Liver (tissue), 9 donors: ENCODE measurements around the gene CCNB1IP1. TPM values are rescaled to one million over a fixed set of nuclear protein-coding genes. Genes with fewer than 3 reads are reported as not detected.

Experiments used
- DNase-seq: peaks from one replicate; pipeline ENCODE4 v3.0.0-alpha.2; 2017; ENCODE audit warnings: low spot score
- H3K27ac ChIP-seq, 2 donors: one replicate each; pipeline ENCODE4 v1.7.0; 2013; ENCODE audit warnings: inconsistent platforms in 2 of 2, low read length in 2 of 2, control low read depth in 1 of 2, low read depth in 1 of 2, mild to moderate bottlenecking in 1 of 2
- H3K27me3 ChIP-seq, 4 donors: one replicate each; pipeline versions ENCODE4 v1.6.1 to v1.7.0; 2013; ENCODE audit warnings: low read length in 3 of 4, inconsistent platforms in 1 of 4, mild to moderate bottlenecking in 1 of 4, moderate library complexity in 1 of 4; ENCODE audit not compliant: control insufficient read depth in 4 of 4, insufficient read depth in 4 of 4
- H3K36me3 ChIP-seq, 4 donors: one replicate each; pipeline versions ENCODE4 v1.6.1 to v1.7.0; 2013; ENCODE audit warnings: low read length in 3 of 4, mild to moderate bottlenecking in 3 of 4, low read depth in 1 of 4, moderate library complexity in 1 of 4; ENCODE audit not compliant: control insufficient read depth in 4 of 4, insufficient read depth in 3 of 4
- H3K4me1 ChIP-seq, 4 donors: one replicate each; pipeline versions ENCODE4 v1.6.1 to v1.7.0; 2013; ENCODE audit warnings: low read length in 3 of 4, mild to moderate bottlenecking in 3 of 4, moderate library complexity in 1 of 4; ENCODE audit not compliant: control insufficient read depth in 4 of 4, insufficient read depth in 4 of 4
- H3K4me3 ChIP-seq, 3 donors: one replicate each; pipeline versions ENCODE4 v1.6.1 to v1.7.0; 2013; ENCODE audit warnings: low read length in 3 of 3, control low read depth in 1 of 3, low read depth in 1 of 3, mild to moderate bottlenecking in 1 of 3
- H3K9ac ChIP-seq, 2 donors: one replicate each; pipeline ENCODE4 v1.7.0; 2013; ENCODE audit warnings: low read length in 2 of 2, mild to moderate bottlenecking in 2 of 2, moderate library complexity in 2 of 2, control low read depth in 1 of 2, low read depth in 1 of 2
- H3K9me3 ChIP-seq, 4 donors: one replicate each; pipeline versions ENCODE4 v1.6.1 to v1.7.0; 2013; ENCODE audit warnings: low read length in 3 of 4; ENCODE audit not compliant: control insufficient read depth in 4 of 4
- ATF3 ChIP-seq: IDR thresholded peaks from 2 replicates; pipeline ENCODE4 v1.6.1; 2016; ENCODE audit warnings: antibody characterized with exemption
- EGR1 ChIP-seq, 2 donors: IDR thresholded peaks; 2 replicates each; pipeline ENCODE4 v1.6.1; 2016 to 2018; ENCODE audit warnings: antibody characterized with exemption in 2 of 2, low read depth in 2 of 2
- FOXA1 ChIP-seq: IDR thresholded peaks from 2 replicates; pipeline ENCODE4 v1.6.1; 2016; ENCODE audit warnings: antibody characterized with exemption
- FOXA2 ChIP-seq: IDR thresholded peaks from 2 replicates; pipeline ENCODE4 v1.6.1; 2016; ENCODE audit warnings: antibody characterized with exemption
- GABPA ChIP-seq, 2 donors: IDR thresholded peaks in 1 of 2; conservative IDR thresholded peaks in 1 of 2; 2 replicates each; pipeline ENCODE4 v1.6.1; 2016; ENCODE audit warnings: antibody characterized with exemption in 2 of 2, mild to moderate bottlenecking in 1 of 2, moderate library complexity in 1 of 2
- HNF4A ChIP-seq, 2 donors: conservative IDR thresholded peaks; 2 replicates each; pipeline ENCODE4 v1.6.1; 2016; ENCODE audit warnings: antibody characterized with exemption in 2 of 2, mild to moderate bottlenecking in 2 of 2
- HNF4G ChIP-seq: IDR thresholded peaks from 2 replicates; pipeline ENCODE4 v1.6.1; 2016; ENCODE audit warnings: antibody characterized with exemption
- JUND ChIP-seq, 2 donors: IDR thresholded peaks; 2 replicates each; pipeline ENCODE4 v1.6.1; 2016; ENCODE audit warnings: antibody characterized with exemption in 2 of 2
- MAX ChIP-seq: IDR thresholded peaks from 2 replicates; pipeline ENCODE4 v1.6.1; 2016; ENCODE audit warnings: antibody characterized with exemption
- NR2F2 ChIP-seq: IDR thresholded peaks from 2 replicates; pipeline ENCODE4 v1.6.1; 2016; ENCODE audit warnings: antibody characterized with exemption
- RAD21 ChIP-seq, 2 donors: IDR thresholded peaks; 2 replicates each; pipeline ENCODE4 v1.6.1; 2016; ENCODE audit warnings: antibody characterized with exemption in 2 of 2, mild to moderate bottlenecking in 2 of 2
- REST ChIP-seq: IDR thresholded peaks from 2 replicates; pipeline ENCODE4 v1.6.1; 2016; ENCODE audit warnings: antibody characterized with exemption, mild to moderate bottlenecking
- RXRA ChIP-seq, 2 donors: IDR thresholded peaks; 2 replicates each; pipeline ENCODE4 v1.6.1; 2017 to 2018; ENCODE audit warnings: antibody characterized with exemption in 2 of 2, mild to moderate bottlenecking in 1 of 2
- SP1 ChIP-seq: IDR thresholded peaks from 2 replicates; pipeline ENCODE4 v1.6.1; 2018; ENCODE audit warnings: antibody characterized with exemption, mild to moderate bottlenecking
- TAF1 ChIP-seq: conservative IDR thresholded peaks from 2 replicates; pipeline ENCODE4 v1.6.1; 2016; ENCODE audit warnings: antibody characterized with exemption, mild to moderate bottlenecking
- YY1 ChIP-seq: IDR thresholded peaks from 2 replicates; pipeline ENCODE4 v1.6.1; 2016; ENCODE audit warnings: antibody characterized with exemption, mild to moderate bottlenecking
- WGBS: extraction: QIAGEN DNeasy Blood & Tissue Kit; methylation state at CpG from one replicate; pipeline ENCODE4 v1.1.7; 2013; 5-methylcytosine and 5-hydroxymethylcytosine counted together
- polyA plus RNA-seq, 2 donors: library from polyadenylated mRNA; stranded (reverse) in 1 of 2; unstranded in 1 of 2; fragments of 200-250 nt in 1 of 2; fragments of >200 nt in 1 of 2; fragmentation: Nextera tagmentation in 1 of 2; extraction: Ambion mirVana in 1 of 2; gene quantifications; one replicate each; pipeline versions ENCODE4 v1.2.1 to v1.2.3, GENCODE V29; 2013 to 2015
- total RNA-seq, 2 donors: library from RNA; depleted of rRNA; stranded (reverse); fragments of >200 nt; gene quantifications; one replicate each; pipeline ENCODE4 v1.2.3, GENCODE V29; 2014
- TF ChIP-seq, protein P1 (sequence below): fragments of 150-350 bp; IDR thresholded peaks from 2 replicates; pipeline ENCODE4 v1.5.1; 2017; ENCODE audit warnings: improper control_type of control experiment, low read depth, low read length; ENCODE audit not compliant: missing input control
- TF ChIP-seq, protein P2 (sequence below): IDR thresholded peaks from 2 replicates; pipeline ENCODE4 v1.6.1; 2016; ENCODE audit warnings: antibody characterized with exemption
- donor health status: healthy.
- donor health status: healthy.
- donor health status: healthy.
- donor health status: healthy.
- donor health status: healthy.

Gene CCNB1IP1
- total and polyA plus RNA-seq, 4 donors = 14.5 to 31.0 (median 15.7) TPM

GRCh38 chr14:20350860-20351259 lies 17.8 kb upstream of the CCNB1IP1 start:
- Histone ChIP-seq H3K9ac (no peak overlapping the region), H3K4me1 (no peaks in the 10 kb centered on the region), H3K9me3 (no peaks in the 10 kb centered on the region), H3K36me3 (peaks cover 12 to 63% (median 38%) of the 10 kb centered on the region in 4 donors), H3K27ac (no peak overlapping the region), H3K27me3 (no peaks in the 10 kb centered on the region), H3K4me3 (no peak overlapping the region)
- no peak for TF ChIP-seq SP1
- TF ChIP-seq EGR1 (IDR thresholded peaks at IDR 0.05; ENCODE audit: low read depth in 2 of 2) = no peak
- TF ChIP-seq REST = no peak
- TF ChIP-seq RAD21 (IDR thresholded peaks at IDR 0.05) = peak; percentile 54 to 75
- TF ChIP-seq YY1 = no peak
- TF ChIP-seq NR2F2 = no peak
- TF ChIP-seq TAF1 = no peak
- TF ChIP-seq FOXA2 = no peak
- no peak for TF ChIP-seq FOXA1
- no peak for TF ChIP-seq GABPA (IDR thresholded peaks at IDR 0.05 in 1 of 2, conservative IDR thresholded peaks at IDR 0.05 in 1 of 2)
- TF ChIP-seq MAX = no peak
- no peak for TF ChIP-seq ATF3
- TF ChIP-seq, protein P1, sequence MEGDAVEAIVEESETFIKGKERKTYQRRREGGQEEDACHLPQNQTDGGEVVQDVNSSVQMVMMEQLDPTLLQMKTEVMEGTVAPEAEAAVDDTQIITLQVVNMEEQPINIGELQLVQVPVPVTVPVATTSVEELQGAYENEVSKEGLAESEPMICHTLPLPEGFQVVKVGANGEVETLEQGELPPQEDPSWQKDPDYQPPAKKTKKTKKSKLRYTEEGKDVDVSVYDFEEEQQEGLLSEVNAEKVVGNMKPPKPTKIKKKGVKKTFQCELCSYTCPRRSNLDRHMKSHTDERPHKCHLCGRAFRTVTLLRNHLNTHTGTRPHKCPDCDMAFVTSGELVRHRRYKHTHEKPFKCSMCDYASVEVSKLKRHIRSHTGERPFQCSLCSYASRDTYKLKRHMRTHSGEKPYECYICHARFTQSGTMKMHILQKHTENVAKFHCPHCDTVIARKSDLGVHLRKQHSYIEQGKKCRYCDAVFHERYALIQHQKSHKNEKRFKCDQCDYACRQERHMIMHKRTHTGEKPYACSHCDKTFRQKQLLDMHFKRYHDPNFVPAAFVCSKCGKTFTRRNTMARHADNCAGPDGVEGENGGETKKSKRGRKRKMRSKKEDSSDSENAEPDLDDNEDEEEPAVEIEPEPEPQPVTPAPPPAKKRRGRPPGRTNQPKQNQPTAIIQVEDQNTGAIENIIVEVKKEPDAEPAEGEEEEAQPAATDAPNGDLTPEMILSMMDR = peak; percentile 33
- TF ChIP-seq HNF4A (conservative IDR thresholded peaks at IDR 0.05) = no peak
- DNase-seq = no peak

- H3K27me3 ChIP-seq = no peaks in the 10 kb centered on the region
- no peak overlapping the region for H3K27ac ChIP-seq
- no peaks in the 10 kb centered on the region for H3K9me3 ChIP-seq
- peaks cover 12 to 58% (median 40%) of the 10 kb centered on the region in 4 donors for H3K36me3 ChIP-seq
- 94% methylated on average over 2 of the region's 2 CpGs for WGBS
- H3K4me1 ChIP-seq = no peaks in the 10 kb centered on the region
- H3K4me3 ChIP-seq = no peak overlapping the region
- no peak overlapping the region for H3K9ac ChIP-seq
- no peak for DNase-seq
- TF ChIP-seq, protein P2, sequence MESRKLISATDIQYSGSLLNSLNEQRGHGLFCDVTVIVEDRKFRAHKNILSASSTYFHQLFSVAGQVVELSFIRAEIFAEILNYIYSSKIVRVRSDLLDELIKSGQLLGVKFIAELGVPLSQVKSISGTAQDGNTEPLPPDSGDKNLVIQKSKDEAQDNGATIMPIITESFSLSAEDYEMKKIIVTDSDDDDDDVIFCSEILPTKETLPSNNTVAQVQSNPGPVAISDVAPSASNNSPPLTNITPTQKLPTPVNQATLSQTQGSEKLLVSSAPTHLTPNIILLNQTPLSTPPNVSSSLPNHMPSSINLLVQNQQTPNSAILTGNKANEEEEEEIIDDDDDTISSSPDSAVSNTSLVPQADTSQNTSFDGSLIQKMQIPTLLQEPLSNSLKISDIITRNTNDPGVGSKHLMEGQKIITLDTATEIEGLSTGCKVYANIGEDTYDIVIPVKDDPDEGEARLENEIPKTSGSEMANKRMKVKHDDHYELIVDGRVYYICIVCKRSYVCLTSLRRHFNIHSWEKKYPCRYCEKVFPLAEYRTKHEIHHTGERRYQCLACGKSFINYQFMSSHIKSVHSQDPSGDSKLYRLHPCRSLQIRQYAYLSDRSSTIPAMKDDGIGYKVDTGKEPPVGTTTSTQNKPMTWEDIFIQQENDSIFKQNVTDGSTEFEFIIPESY = no peak
- TF ChIP-seq RXRA (IDR thresholded peaks at IDR 0.05) (no peak), REST (no peak), EGR1 (IDR thresholded peaks at IDR 0.05; ENCODE audit: low read depth in 2 of 2) (no peak), RAD21 (IDR thresholded peaks at IDR 0.05) (no peak), NR2F2 (no peak), MAX (no peak), GABPA (IDR thresholded peaks at IDR 0.05 in 1 of 2, conservative IDR thresholded peaks at IDR 0.05 in 1 of 2) (no peak), TAF1 (no peak), HNF4G (no peak), FOXA1 (no peak), SP1 (no peak), YY1 (no peak), FOXA2 (no peak), JUND (IDR thresholded peaks at IDR 0.05) (no peak)
Observed at GRCh38 chr14:20350282-20350681, 17.2 kb upstream of the CCNB1IP1 start.
